Activated naive CD4-positive, alpha-beta T cell treated with anti-CD3 and anti-CD28 coated beads, Interleukin-2, amount 10 ng/mL, durations not matched to agents 7 days and 5 days (primary cell): ENCODE measurements around the gene SPATA46.

Experiments used
- CTCF ChIA-PET: fragments of 350-600 bp; sonication (Branson Sonifier 250); formaldehyde crosslinking; loops from one replicate; lab custom pipeline; 2021; ENCODE audit warnings: antibody characterized with exemption; lab: Charles Lee
- DNase-seq: peaks from one replicate; pipeline ENCODE4 v3.0.0-alpha.2; 2020
- H3K27ac Mint-ChIP-seq: one replicate; pipeline ENCODE4 v1.8.0; 2021; ENCODE audit warnings: mild to moderate bottlenecking, moderate library complexity, mixed read lengths
- H3K27me3 Mint-ChIP-seq: one replicate; pipeline ENCODE4 v1.8.0; 2021; ENCODE audit warnings: mild to moderate bottlenecking, mixed read lengths
- H3K36me3 Mint-ChIP-seq: one replicate; pipeline ENCODE4 v1.8.0; 2021; ENCODE audit warnings: mixed read lengths
- H3K4me1 Mint-ChIP-seq: one replicate; pipeline ENCODE4 v1.8.0; 2021; ENCODE audit warnings: mixed read lengths
- H3K4me3 Mint-ChIP-seq: one replicate; pipeline ENCODE4 v1.8.0; 2021; ENCODE audit warnings: mild to moderate bottlenecking, moderate library complexity, mixed read lengths
- H3K9me3 Mint-ChIP-seq: one replicate; pipeline ENCODE4 v1.8.0; 2021; ENCODE audit warnings: mixed read lengths

The SPATA46 gene

GRCh38 chr1:162343470-162343869 lies 33.2 kb downstream of the SPATA46 start:
- CTCF ChIA-PET = no interaction called here
- Mint-ChIP-seq H3K4me1 (no peaks in the 10 kb centered on the region), H3K27ac (no peak overlapping the region), H3K36me3 (no peaks in the 10 kb centered on the region), H3K9me3 (no peaks in the 10 kb centered on the region), H3K4me3 (no peak overlapping the region), H3K27me3 (peaks cover 4% of the 10 kb centered on the region)
- DNase-seq = no peak

- CTCF ChIA-PET = no interaction called here
- Mint-ChIP-seq H3K9me3 (no peaks in the 10 kb centered on the region), H3K4me3 (no peak overlapping the region), H3K36me3 (no peaks in the 10 kb centered on the region), H3K27ac (no peak overlapping the region), H3K4me1 (no peaks in the 10 kb centered on the region), H3K27me3 (peaks cover 4% of the 10 kb centered on the region)
- no peak for DNase-seq
Observed at GRCh38 chr1:162342452-162342983, 34.1 kb downstream of the SPATA46 start.

GRCh38 chr1:162336621-162337285 lies 39.9 kb downstream of the SPATA46 start:
- Mint-ChIP-seq H3K4me1 (no peaks in the 10 kb centered on the region), H3K27me3 (peaks cover 2% of the 10 kb centered on the region), H3K9me3 (no peaks in the 10 kb centered on the region), H3K36me3 (no peaks in the 10 kb centered on the region), H3K4me3 (no peak overlapping the region), H3K27ac (no peak overlapping the region)
- no peak for DNase-seq
- CTCF ChIA-PET = no interaction called here

- no peak for DNase-seq
- Mint-ChIP-seq H3K27me3 (peaks cover 8% of the 10 kb centered on the region), H3K4me3 (no peak overlapping the region), H3K4me1 (no peaks in the 10 kb centered on the region), H3K36me3 (no peaks in the 10 kb centered on the region), H3K27ac (no peak overlapping the region), H3K9me3 (no peaks in the 10 kb centered on the region)
- CTCF ChIA-PET = no interaction called here
Observed at GRCh38 chr1:162335126-162335525, 41.5 kb downstream of the SPATA46 start.

- no peaks in the 10 kb centered on the region for H3K9me3 Mint-ChIP-seq
- no peak overlapping the region for H3K27ac Mint-ChIP-seq
- no peak overlapping the region for H3K4me3 Mint-ChIP-seq
- peaks cover 10% of the 10 kb centered on the region for H3K27me3 Mint-ChIP-seq
- H3K4me1 Mint-ChIP-seq = no peaks in the 10 kb centered on the region
- CTCF ChIA-PET = no interaction called here
- DNase-seq = no peak
- H3K36me3 Mint-ChIP-seq = no peaks in the 10 kb centered on the region
Observed at GRCh38 chr1:162333991-162334390, 42.7 kb downstream of the SPATA46 start.

- H3K27me3 Mint-ChIP-seq = peaks cover 14% of the 10 kb centered on the region
- no peaks in the 10 kb centered on the region for H3K4me1 Mint-ChIP-seq
- H3K4me3 Mint-ChIP-seq = no peak overlapping the region
- no peak overlapping the region for H3K27ac Mint-ChIP-seq
- H3K36me3 Mint-ChIP-seq = no peaks in the 10 kb centered on the region
- CTCF ChIA-PET = no interaction called here
- DNase-seq = no peak
- no peaks in the 10 kb centered on the region for H3K9me3 Mint-ChIP-seq
Observed at GRCh38 chr1:162329826-162330225, 46.8 kb downstream of the SPATA46 start.

- CTCF ChIA-PET = no interaction called here
- Mint-ChIP-seq H3K9me3 (no peaks in the 10 kb centered on the region), H3K4me1 (no peaks in the 10 kb centered on the region), H3K36me3 (no peaks in the 10 kb centered on the region), H3K27me3 (peaks cover 14% of the 10 kb centered on the region), H3K27ac (no peak overlapping the region), H3K4me3 (no peak overlapping the region)
- DNase-seq = no peak
Observed at GRCh38 chr1:162328512-162328911, 48.1 kb downstream of the SPATA46 start.

GRCh38 chr1:162327788-162328165 lies 48.9 kb downstream of the SPATA46 start:
- CTCF ChIA-PET = no interaction called here
- Mint-ChIP-seq H3K9me3 (no peaks in the 10 kb centered on the region), H3K27me3 (peaks cover 14% of the 10 kb centered on the region), H3K4me3 (no peak overlapping the region), H3K27ac (no peak overlapping the region), H3K36me3 (no peaks in the 10 kb centered on the region), H3K4me1 (no peaks in the 10 kb centered on the region)
- DNase-seq = no peak

GRCh38 chr1:162327144-162327787 lies 49.4 kb downstream of the SPATA46 start:
- H3K4me3 Mint-ChIP-seq = no peak overlapping the region
- no peaks in the 10 kb centered on the region for H3K4me1 Mint-ChIP-seq
- peaks cover 14% of the 10 kb centered on the region for H3K27me3 Mint-ChIP-seq
- H3K27ac Mint-ChIP-seq = no peak overlapping the region
- CTCF ChIA-PET = no interaction called here
- no peaks in the 10 kb centered on the region for H3K36me3 Mint-ChIP-seq
- H3K9me3 Mint-ChIP-seq = no peaks in the 10 kb centered on the region
- DNase-seq = no peak

GRCh38 chr1:162326559-162326958 lies 50.1 kb downstream of the SPATA46 start:
- CTCF ChIA-PET = no interaction called here
- Mint-ChIP-seq H3K4me1 (no peaks in the 10 kb centered on the region), H3K4me3 (no peak overlapping the region), H3K9me3 (no peaks in the 10 kb centered on the region), H3K36me3 (no peaks in the 10 kb centered on the region), H3K27me3 (peaks cover 10% of the 10 kb centered on the region), H3K27ac (no peak overlapping the region)
- no peak for DNase-seq

GRCh38 chr1:162324396-162324795 lies 52.3 kb downstream of the SPATA46 start:
- no peak for DNase-seq

More at GRCh38 chr1:162324396-162324795, 52.3 kb downstream of the SPATA46 start:
- no peak overlapping the region for H3K27ac Mint-ChIP-seq
- H3K4me3 Mint-ChIP-seq = no peak overlapping the region
- no peaks in the 10 kb centered on the region for H3K36me3 Mint-ChIP-seq
- no peaks in the 10 kb centered on the region for H3K4me1 Mint-ChIP-seq
- CTCF ChIA-PET = no interaction called here
- H3K27me3 Mint-ChIP-seq = peaks cover 9% of the 10 kb centered on the region
- no peaks in the 10 kb centered on the region for H3K9me3 Mint-ChIP-seq
